H1 (cell line): ENCODE results near the gene GPRASP1. TPM values are rescaled to one million over a fixed set of nuclear protein-coding genes. Genes with fewer than 3 reads are reported as not detected.

ENCODE experiments used
- CTCF ChIA-PET: fragments of 300-600 bp; sonication (Branson Sonifier 250); formaldehyde crosslinking; loops from one replicate; lab custom pipeline; 2021; ENCODE audit not compliant: partially characterized antibody; lab: Charles Lee
- POLR2A ChIA-PET: fragments of 300-600 bp; sonication (Branson Sonifier 250); formaldehyde crosslinking; loops from one replicate; lab custom pipeline; 2021; ENCODE audit warnings: inconsistent platforms; ENCODE audit not compliant: partially characterized antibody; lab: Charles Lee
- DNase-seq, 2 experiments: peaks; one replicate each; pipeline versions ENCODE4 v3.0.0 to v3.0.0-alpha.2; 2010 to 2022; ENCODE audit warnings: low spot score in 2 of 2, low read depth in 1 of 2, mixed read lengths in 1 of 2
- FAIRE-seq: peaks from 2 replicates; lab custom pipeline; 2011; peaks lifted over from hg19 to GRCh38; lab: Jason Lieb, UNC
- H2AFZ ChIP-seq: 2 replicates; pipeline ENCODE4 v1.8.1; 2012; ENCODE audit warnings: low read length, inconsistent platforms
- H2AK5ac ChIP-seq: 2 replicates; pipeline ENCODE4 v1.6.1; 2013; ENCODE audit warnings: low read depth, low read length
- H2BK120ac ChIP-seq: replicated peaks from 2 replicates; pipeline ENCODE3; 2013; ENCODE audit warnings: low read depth, low read length, inconsistent platforms
- H2BK12ac ChIP-seq: 2 replicates; pipeline ENCODE4 v1.6.1; 2013; ENCODE audit warnings: low read depth, low read length
- H2BK15ac ChIP-seq: 2 replicates; pipeline ENCODE4 v1.6.1; 2013; ENCODE audit warnings: low read length
- H2BK20ac ChIP-seq: 2 replicates; pipeline ENCODE4 v1.6.1; 2013; ENCODE audit warnings: low read length
- H2BK5ac ChIP-seq: 2 replicates; pipeline ENCODE4 v1.6.1; 2013; ENCODE audit warnings: low read depth, low read length
- H3K14ac ChIP-seq: 2 replicates; pipeline ENCODE4 v1.6.1; 2013; ENCODE audit warnings: inconsistent platforms; ENCODE audit not compliant: insufficient read length
- H3K18ac ChIP-seq: 2 replicates; pipeline ENCODE4 v1.6.1; 2013; ENCODE audit warnings: low read length; ENCODE audit errors: extremely low read depth
- H3K23ac ChIP-seq: 2 replicates; pipeline ENCODE4 v1.6.1; 2013; ENCODE audit warnings: inconsistent platforms; ENCODE audit not compliant: insufficient read length
- H3K23me2 ChIP-seq: 2 replicates; pipeline ENCODE4 v1.6.1; 2013; ENCODE audit warnings: low read depth, low read length
- H3K27ac ChIP-seq: 2 replicates; pipeline ENCODE4 v1.6.1; 2011; ENCODE audit warnings: low read depth, low read length, inconsistent platforms
- H3K27me3 ChIP-seq, 4 experiments: replicated peaks in 1 of 4; 1 replicate in 1 of 4; 2 replicates in 3 of 4; pipeline versions ENCODE4 v1.6.1 to v1.8.1; 2011 to 2013; ENCODE audit warnings: low read length in 3 of 4, mild to moderate bottlenecking in 3 of 4, inconsistent platforms in 2 of 4, mixed read lengths in 2 of 4, moderate library complexity in 1 of 4; ENCODE audit not compliant: control insufficient read depth in 3 of 4, insufficient read depth in 3 of 4; ENCODE audit errors: extremely low read depth in 1 of 4
- H3K36me3 ChIP-seq, 4 experiments: 2 replicates each; pipeline versions ENCODE4 v1.6.1 to v1.8.1; 2011 to 2013; ENCODE audit warnings: mild to moderate bottlenecking in 4 of 4, low read length in 3 of 4, moderate library complexity in 2 of 4, control low read depth in 1 of 4, inconsistent platforms in 1 of 4; ENCODE audit not compliant: insufficient read depth in 4 of 4, control insufficient read depth in 2 of 4
- H3K4ac ChIP-seq: replicated peaks from 2 replicates; pipeline ENCODE3; 2013; ENCODE audit warnings: low read length, low read depth, mixed read lengths, inconsistent platforms; ENCODE audit not compliant: insufficient read length
- H3K4me1 ChIP-seq, 4 experiments: replicated peaks in 1 of 4; 1 replicate in 1 of 4; 2 replicates in 3 of 4; pipeline versions ENCODE4 v1.6.1 to v1.8.1; 2011 to 2013; ENCODE audit warnings: low read length in 3 of 4, inconsistent platforms in 2 of 4, mixed read lengths in 1 of 4; ENCODE audit not compliant: insufficient read depth in 4 of 4, control insufficient read depth in 3 of 4
- H3K4me2 ChIP-seq, 2 experiments: 2 replicates each; pipeline versions ENCODE4 v1.6.1 to v1.8.1; 2011 to 2013; ENCODE audit warnings: low read depth in 2 of 2, low read length in 2 of 2, control low read depth in 1 of 2, inconsistent platforms in 1 of 2, mild to moderate bottlenecking in 1 of 2; ENCODE audit not compliant: insufficient read depth in 1 of 2
- H3K4me3 ChIP-seq, 4 experiments: fragments of 200-600, 300-600 bp in 1 of 4; sonication (generic), shearing (Covaris generic), sonication (Bioruptor Twin) in 1 of 4; 2 replicates each; pipeline versions ENCODE4 v1.5.1 to v1.8.1; 2011 to 2016; ENCODE audit warnings: low read length in 4 of 4, low read depth in 3 of 4, control low read depth in 2 of 4, inconsistent platforms in 2 of 4, mild to moderate bottlenecking in 2 of 4, mixed read lengths in 1 of 4, moderate library complexity in 1 of 4; ENCODE audit not compliant: insufficient read depth in 2 of 4; ENCODE audit errors: extremely low read depth in 1 of 4
- H3K56ac ChIP-seq: replicated peaks from 2 replicates; pipeline ENCODE3; 2013; ENCODE audit warnings: low read depth, mild to moderate bottlenecking, mixed read lengths, low read length, inconsistent platforms; ENCODE audit not compliant: insufficient read length
- H3K79me1 ChIP-seq: 2 replicates; pipeline ENCODE4 v1.6.1; 2013; ENCODE audit warnings: low read depth, low read length, control low read depth
- H3K79me2 ChIP-seq, 2 experiments: 2 replicates each; pipeline versions ENCODE4 v1.6.1 to v1.8.1; 2012 to 2013; ENCODE audit warnings: low read length in 2 of 2, mild to moderate bottlenecking in 2 of 2, inconsistent platforms in 1 of 2; ENCODE audit not compliant: insufficient read depth in 2 of 2, control insufficient read depth in 1 of 2
- H3K9ac ChIP-seq, 4 experiments: replicated peaks in 1 of 4; 1 replicate in 1 of 4; 2 replicates in 3 of 4; pipeline versions ENCODE4 v1.6.1 to v1.8.1; 2011 to 2013; ENCODE audit warnings: low read depth in 3 of 4, low read length in 3 of 4, control low read depth in 2 of 4, mild to moderate bottlenecking in 2 of 4, moderate library complexity in 2 of 4, inconsistent platforms in 1 of 4; ENCODE audit errors: extremely low read depth in 1 of 4
- H3K9me3 ChIP-seq, 2 experiments: 2 replicates each; pipeline versions ENCODE4 v1.6.1 to v1.8.1; 2012 to 2013; ENCODE audit warnings: mild to moderate bottlenecking in 2 of 2, moderate library complexity in 2 of 2, control low read depth in 1 of 2, inconsistent platforms in 1 of 2, low read depth in 1 of 2, low read length in 1 of 2, mixed read lengths in 1 of 2; ENCODE audit not compliant: insufficient read depth in 2 of 2
- H4K20me1 ChIP-seq, 2 experiments: replicated peaks in 1 of 2; 2 replicates each; pipeline versions ENCODE3 to v1.8.1; 2011 to 2013; ENCODE audit warnings: inconsistent platforms in 2 of 2, low read length in 2 of 2, mild to moderate bottlenecking in 1 of 2; ENCODE audit not compliant: insufficient read depth in 2 of 2, control insufficient read depth in 1 of 2
- H4K5ac ChIP-seq: 2 replicates; pipeline ENCODE4 v1.6.1; 2013; ENCODE audit warnings: low read length, low read depth, mixed read lengths, inconsistent platforms; ENCODE audit not compliant: insufficient read length
- H4K8ac ChIP-seq: 2 replicates; pipeline ENCODE4 v1.8.0; 2013; ENCODE audit warnings: mild to moderate bottlenecking, moderate library complexity, low read length, inconsistent platforms; ENCODE audit not compliant: insufficient read depth; ENCODE audit errors: extremely low read depth
- H4K91ac ChIP-seq: replicated peaks from 2 replicates; pipeline ENCODE3; 2013; ENCODE audit warnings: low read length, mixed read lengths, inconsistent platforms; ENCODE audit not compliant: insufficient read length
- WGBS, 2 experiments: shearing (Covaris generic) in 1 of 2; methylation state at CpG; one replicate each; pipeline versions ENCODE4 v1.1.6 to v1.1.7; 2013 to 2015; ENCODE audit warnings: low lambda C conversion rate in 2 of 2, mixed read lengths in 2 of 2, inconsistent platforms in 1 of 2, low coverage in 1 of 2, missing lambda C conversion rate in 1 of 2; ENCODE audit not compliant: insufficient replicate concordance in 2 of 2, insufficient coverage in 1 of 2, insufficient read length in 1 of 2; ENCODE audit errors: extremely low coverage in 1 of 2, missing lambda C conversion rate in 1 of 2; 5-methylcytosine and 5-hydroxymethylcytosine counted together
- polyA plus RNA-seq, 7 experiments: library from polyadenylated mRNA; depleted of rRNA in 3 of 7; stranded (reverse) in 5 of 7; unstranded in 2 of 7; fragments of >200 nt in 5 of 7; fragments of 200-250 nt in 2 of 7; gene quantifications; 1 replicate in 5 of 7; 2 replicates in 1 of 7; 4 replicates in 1 of 7; pipeline versions ENCODE4 v1.2.1 to v1.2.3, GENCODE V29; 2011 to 2013; ENCODE audit warnings: missing spikeins in 2 of 7, mixed read lengths in 2 of 7
- total RNA-seq: library from RNA; stranded (reverse); fragmentation: NEBNext Ultra II Directional; extraction: Animal tissue kit (Norgen Biotek cat#: 25700); gene quantifications from 2 replicates; pipeline ENCODE4 v1.2.1, GENCODE V29; 2021

Gene GPRASP1
- total and polyA plus RNA-seq, 2 of the 8 experiments (the other 6 are each of a cell fraction or from before 2014, with no cell fraction given), result 0.65 to 2.0 TPM

GRCh38 chrX:102606115-102606514, 45.2 kb upstream of the GPRASP1 start:
- H3K4ac ChIP-seq, result no peak overlapping the region
- DNase-seq (no peak), FAIRE-seq (no peak)
- no peak overlapping the region for H3K14ac ChIP-seq
- 82% methylated on average over 1 of the region's 1 CpG; no CpG with 5 or more reads in 1 of the 2 experiments for WGBS, 2 experiments
- H3K27ac ChIP-seq, result no peak overlapping the region
- H2BK20ac ChIP-seq, result no peak overlapping the region
- H3K4me1 ChIP-seq, result no peaks in the 10 kb centered on the region
- H3K4me3 ChIP-seq, result no peak overlapping the region
- no peak overlapping the region for H2BK5ac ChIP-seq
- no peaks in the 10 kb centered on the region for H3K27me3 ChIP-seq
- CTCF ChIA-PET, result no interaction called here
- H3K9ac ChIP-seq, result no peak overlapping the region
- H3K18ac ChIP-seq, result no peak overlapping the region
- no peak overlapping the region for H2AK5ac ChIP-seq
- H3K23me2 ChIP-seq, result no peaks in the 10 kb centered on the region
- H4K91ac ChIP-seq, result no peak overlapping the region
- no peaks in the 10 kb centered on the region for H4K20me1 ChIP-seq
- H3K9me3 ChIP-seq, result no peaks in the 10 kb centered on the region
- no peak overlapping the region for H2BK15ac ChIP-seq
- no peaks in the 10 kb centered on the region for H3K79me1 ChIP-seq
- no peak overlapping the region for H3K23ac ChIP-seq
- no peak overlapping the region for H2BK120ac ChIP-seq
- no peak overlapping the region for H3K56ac ChIP-seq
- no peak overlapping the region for H2AFZ ChIP-seq
- H4K5ac ChIP-seq, result no peak overlapping the region
- no peak overlapping the region for H2BK12ac ChIP-seq
- no peak overlapping the region for H4K8ac ChIP-seq
- H3K4me2 ChIP-seq, result no peak overlapping the region
- H3K36me3 ChIP-seq, result peaks cover 0 to 12% (median 3%) of the 10 kb centered on the region in 4 experiments; a peak in 5 of 8 replicates
- H3K79me2 ChIP-seq, result peaks cover 0 to 4% of the 10 kb centered on the region in 2 experiments; a peak in 2 of 4 replicates
- POLR2A ChIA-PET, result no interaction called here
